Measurements from ENCODE around the gene IGF1R. TPM values are rescaled to one million over a fixed set of nuclear protein-coding genes. Genes with fewer than 3 reads are reported as not detected.

The IGF1R gene
- total and polyA plus RNA-seq, 2 of the 13 experiments (the other 11 are each of a cell fraction or from before 2014, with no cell fraction given), result 15.9 to 18.4 TPM

- no peak for TF ChIP-seq ZNF883 (CRISPR knock-in tag; IDR thresholded peaks at IDR 0.05; ENCODE audit: not compliant biosample characterization)
These were observed 268.5 kb downstream of the IGF1R start (continued) for GRCh38 chr15:98916826-98917225.

GRCh38 chr15:98917417-98917816 is 269.1 kb downstream of the IGF1R start:
- TF ChIP-seq TP53 (CRISPR knock-in tag; conservative IDR thresholded peaks at IDR 0.05) (no peak), RBFOX2 (IDR thresholded peaks at IDR 0.05; ENCODE audit: low read depth, low read length) (no peak), ZNF703 (CRISPR knock-in tag; IDR thresholded peaks at IDR 0.05; ENCODE audit: borderline replicate concordance) (no peak), POLR2A (IDR thresholded peaks at IDR 0.05; ENCODE audit: insufficient read depth in 1 of 2, low read depth in 2 of 2, low read length in 2 of 2) (no peak)
- Histone ChIP-seq H3K79me2 (ENCODE audit: insufficient read depth, low read length) (no peaks in the 10 kb centered on the region), H3K9ac (ENCODE audit: insufficient read depth, low read depth, low read length) (no peak overlapping the region), H3K27ac (ENCODE audit: extremely low read length, insufficient read depth, low read length) (no peak overlapping the region), H3K4me2 (ENCODE audit: low read depth, low read length) (no peak overlapping the region), H3K36me3 (replicated peaks in 1 of 2; ENCODE audit: control insufficient read depth in 1 of 2, insufficient read depth in 2 of 2, low read length in 2 of 2) (peaks cover 40 to 91% of the 10 kb centered on the region in 2 experiments), H3K4me3 (replicated peaks in 1 of 3; ENCODE audit: insufficient read depth in 1 of 3, low read depth in 2 of 3, low read length in 3 of 3) (no peak overlapping the region), H4K20me1 (ENCODE audit: insufficient read depth, low read length) (0 out of 2 replicates have a peak, but pooled peaks cover 3% of the 10 kb centered on the region), H3K27me3 (ENCODE audit: control insufficient read depth in 1 of 2, insufficient read depth in 2 of 2, low read length in 2 of 2) (no peaks in the 10 kb centered on the region), H2AFZ (ENCODE audit: low read length) (no peak overlapping the region), H3K9me3 (ENCODE audit: low read length) (no peaks in the 10 kb centered on the region), H3K4me1 (ENCODE audit: insufficient read depth, low read length) (no peaks in the 10 kb centered on the region)
- DNase-seq (ENCODE audit: low spot score), result no peak
- ChIA-PET CTCF (ENCODE audit: low intra/inter-chr PET ratio, low total read pairs) (no interaction called here), POLR2A (no interaction called here)
- ATAC-seq, result no peak
- FAIRE-seq, result no peak
- 96% methylated on average over 3 of the region's 3 CpGs for whole genome bisulfite sequencing (ENCODE audit: low lambda C conversion rate)
- intact Hi-C loops (cut with micrococcal nuclease; ENCODE audit: unreplicated experiment), result no loop called here
- in situ Hi-C loops (cut with HindIII; ENCODE audit: extremely low pct_ligation_motif_present, low pct_unique_long_range_greater_than_20kb), result no loop called here
- BruUV-seq (replicated peaks), result no TSS peak

GRCh38 chr15:98920091-98920880 is 271.9 kb downstream of the IGF1R start:
- H3K27me3 ChIP-seq (ENCODE audit: control insufficient read depth in 1 of 2, insufficient read depth in 2 of 2, low read length in 2 of 2), result no peaks in the 10 kb centered on the region
- CTCF ChIA-PET (ENCODE audit: low intra/inter-chr PET ratio, low total read pairs), result no interaction called here
- in situ Hi-C loops (cut with HindIII; ENCODE audit: extremely low pct_ligation_motif_present, low pct_unique_long_range_greater_than_20kb) (no loop called here), intact Hi-C loops (cut with micrococcal nuclease; ENCODE audit: unreplicated experiment) (no loop called here)
- no peak overlapping the region for H2AFZ ChIP-seq (ENCODE audit: low read length)
- no peaks in the 10 kb centered on the region for H3K4me1 ChIP-seq (ENCODE audit: insufficient read depth, low read length)
- H3K4me2 ChIP-seq (ENCODE audit: low read depth, low read length), result no peak overlapping the region
- no peak overlapping the region for H3K4me3 ChIP-seq (replicated peaks in 1 of 3; ENCODE audit: insufficient read depth in 1 of 3, low read depth in 2 of 3, low read length in 3 of 3)
- no peak overlapping the region for H3K9ac ChIP-seq (ENCODE audit: insufficient read depth, low read depth, low read length)
- H3K27ac ChIP-seq (ENCODE audit: extremely low read length, insufficient read depth, low read length), result no peak overlapping the region
- 0 out of 2 replicates have a peak, but pooled peaks cover 6% of the 10 kb centered on the region for H4K20me1 ChIP-seq (ENCODE audit: insufficient read depth, low read length)
- POLR2A ChIA-PET, result no interaction called here
- BruUV-seq (replicated peaks), result no TSS peak
- no peaks in the 10 kb centered on the region for H3K9me3 ChIP-seq (ENCODE audit: low read length)
- DNase-seq (ENCODE audit: low spot score) (no peak), ATAC-seq (no peak), FAIRE-seq (no peak)
- H3K79me2 ChIP-seq (ENCODE audit: insufficient read depth, low read length), result no peaks in the 10 kb centered on the region
- 86% methylated on average over 10 of the region's 10 CpGs for WGBS (ENCODE audit: low lambda C conversion rate)
- peaks cover 43 to 93% of the 10 kb centered on the region in 2 experiments for H3K36me3 ChIP-seq (replicated peaks in 1 of 2; ENCODE audit: control insufficient read depth in 1 of 2, insufficient read depth in 2 of 2, low read length in 2 of 2)
- TF ChIP-seq, protein P1, sequence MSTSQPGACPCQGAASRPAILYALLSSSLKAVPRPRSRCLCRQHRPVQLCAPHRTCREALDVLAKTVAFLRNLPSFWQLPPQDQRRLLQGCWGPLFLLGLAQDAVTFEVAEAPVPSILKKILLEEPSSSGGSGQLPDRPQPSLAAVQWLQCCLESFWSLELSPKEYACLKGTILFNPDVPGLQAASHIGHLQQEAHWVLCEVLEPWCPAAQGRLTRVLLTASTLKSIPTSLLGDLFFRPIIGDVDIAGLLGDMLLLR (CRISPR knock-in tag; IDR thresholded peaks at IDR 0.05), result no peak
- no peak for TF ChIP-seq ZNF784 (CRISPR knock-in tag; IDR thresholded peaks at IDR 0.05; ENCODE audit: borderline replicate concordance)
- TF ChIP-seq KMT2B (CRISPR knock-in tag; IDR thresholded peaks at IDR 0.05), result no peak
- no peak for TF ChIP-seq ETV5 (CRISPR knock-in tag; IDR thresholded peaks at IDR 0.05; ENCODE audit: borderline replicate concordance)
- TF ChIP-seq ZBTB46 (CRISPR knock-in tag; IDR thresholded peaks at IDR 0.05; ENCODE audit: borderline replicate concordance), result no peak
- no peak for TF ChIP-seq ZNF430 (CRISPR knock-in tag; IDR thresholded peaks at IDR 0.05)
- TF ChIP-seq ZNF552 (CRISPR knock-in tag; IDR thresholded peaks at IDR 0.05; ENCODE audit: borderline replicate concordance), result no peak
